Stimulated activated CD4-positive, alpha-beta T cell treated with anti-CD3 and anti-CD28 coated beads, Interleukin-1b, Interleukin-23, amount 100 ng/mL, for 1 hour (primary cell): ENCODE results near the gene FZR1.
"Not testable (repeated sequence)": the region's sequence is repeated elsewhere in the genome, so short reads cannot be mapped to it uniquely, and the experiment has no call there.

Experiments
- DNase-seq, 2 donors: peaks; one replicate each; pipeline ENCODE4 v3.0.0-alpha.2; 2020; ENCODE audit warnings: low read depth in 2 of 2

FZR1 gene

GRCh38 chr19:3573162-3573857, 67.2 kb downstream of the FZR1 start:
- DNase-seq = no peak

- peak in 1 of 2 donors; percentile 72 for DNase-seq
Observed at GRCh38 chr19:3573858-3574637, 67.9 kb downstream of the FZR1 start.

GRCh38 chr19:3575260-3575741, 69.2 kb downstream of the FZR1 start:
- DNase-seq = no peak

- DNase-seq = no peak
Observed at GRCh38 chr19:3575949-3576673, 70.0 kb downstream of the FZR1 start.

GRCh38 chr19:3576696-3577443, 70.8 kb downstream of the FZR1 start:
- no peak for DNase-seq

GRCh38 chr19:3577723-3578344, 71.7 kb downstream of the FZR1 start:
- DNase-seq = no peak

GRCh38 chr19:3578390-3578789, 72.3 kb downstream of the FZR1 start:
- no peak for DNase-seq

GRCh38 chr19:3580156-3580934, 74.2 kb downstream of the FZR1 start:
- no peak for DNase-seq

- not testable (repeated sequence) for DNase-seq
Observed at GRCh38 chr19:3581792-3582191, 75.7 kb downstream of the FZR1 start.

GRCh38 chr19:3584036-3584802, 78.1 kb downstream of the FZR1 start:
- not testable (repeated sequence) for DNase-seq

GRCh38 chr19:3585301-3586126, 79.4 kb downstream of the FZR1 start, which contains the start of gene GIPC3:
Gene GIPC3 (plus strand): TSS chr19:3585478. CDS start chr19:3585598, 120 bp downstream.
- DNase-seq = no peak

- DNase-seq = peak in 1 of 2 donors; percentile 28
Observed at GRCh38 chr19:3586127-3586626, 80.1 kb downstream of the FZR1 start.

- DNase-seq = no peak
Observed at GRCh38 chr19:3586707-3587346, 80.7 kb downstream of the FZR1 start.
